Measurements from ENCODE around the gene SH3D19.

Gene SH3D19

DNA sequence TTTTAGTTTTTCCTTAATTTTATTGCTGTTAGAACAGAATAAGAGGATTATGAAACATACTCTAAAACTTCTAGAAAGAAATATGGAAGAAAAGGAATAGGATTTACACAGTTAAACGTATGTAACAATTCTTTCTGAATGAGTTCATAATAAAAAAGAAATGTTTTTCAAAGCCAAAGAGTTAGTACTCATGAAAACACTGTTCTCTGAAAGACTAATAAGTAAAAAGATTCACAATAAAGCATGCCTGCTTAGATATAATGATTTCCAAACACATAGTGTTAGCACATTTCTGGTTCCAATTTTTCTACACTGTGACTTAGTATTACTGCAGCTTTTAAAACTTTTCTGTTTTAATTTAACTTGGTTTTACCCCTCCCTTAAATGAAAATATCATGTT is 98.2 kb downstream of the SH3D19 start:
- DNase-seq, result no peak

DNA sequence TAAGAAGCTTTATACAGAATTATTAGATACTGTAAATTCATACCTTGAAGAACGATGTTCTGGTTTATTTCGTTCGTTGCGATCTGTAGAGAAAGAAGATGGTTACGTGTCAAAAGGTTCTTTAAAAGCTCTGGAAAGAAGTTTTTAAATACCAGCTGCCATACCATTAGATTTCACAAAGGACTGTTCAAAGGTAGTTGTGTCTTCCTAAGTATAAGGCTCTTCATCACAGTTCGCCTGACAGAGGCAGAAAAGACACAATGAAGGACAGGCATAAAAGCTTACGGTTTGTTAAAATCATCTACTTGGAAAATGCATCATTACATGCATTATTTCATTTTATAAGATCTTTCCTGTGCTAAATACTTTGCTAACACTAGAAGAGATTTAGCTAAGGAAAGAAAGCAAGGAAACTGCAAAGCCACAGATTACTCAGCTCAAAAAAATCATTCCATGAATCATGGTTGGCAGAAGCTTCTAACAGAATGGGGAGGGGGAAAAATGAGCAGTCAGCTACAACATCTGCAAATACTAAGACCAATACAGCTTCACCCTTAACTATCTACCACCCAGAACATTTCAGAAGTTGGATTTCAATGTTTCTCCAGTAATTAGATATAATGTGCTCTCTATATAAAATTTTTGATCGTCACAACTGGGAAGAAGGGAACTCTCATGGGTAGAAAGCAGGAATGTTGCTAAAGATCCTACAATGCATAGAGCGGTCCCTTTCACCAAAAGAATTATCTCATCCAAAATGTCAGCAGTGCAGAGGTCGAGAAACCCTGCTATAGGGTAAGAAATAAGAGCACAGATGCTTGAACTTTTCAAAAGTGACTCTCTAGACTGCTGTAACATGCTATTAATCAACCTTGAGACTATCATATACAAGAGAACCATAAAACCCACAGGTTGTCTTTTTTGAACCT is 99.1 kb downstream of the SH3D19 start:
- DNase-seq, result no peak

DNA sequence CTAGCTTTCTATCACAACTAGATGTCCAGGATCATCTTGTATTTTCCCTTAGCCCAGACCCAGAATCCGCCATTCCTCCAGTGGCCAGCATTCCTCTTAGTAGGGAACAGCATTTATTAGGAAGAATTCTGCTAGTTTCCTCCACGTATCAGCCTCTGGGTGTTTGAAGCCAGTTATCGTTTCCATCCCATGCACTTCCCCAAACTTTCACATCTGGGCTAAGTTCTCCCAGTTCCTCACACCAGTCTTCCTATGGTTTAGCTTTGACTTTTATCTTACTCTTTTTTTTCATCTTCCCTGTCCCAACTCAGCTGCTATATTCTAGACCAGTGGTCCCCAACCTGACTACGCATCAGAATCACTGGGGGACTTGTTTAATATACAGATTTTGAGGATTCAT is 101.9 kb downstream of the SH3D19 start:
- no peak for DNase-seq

DNA sequence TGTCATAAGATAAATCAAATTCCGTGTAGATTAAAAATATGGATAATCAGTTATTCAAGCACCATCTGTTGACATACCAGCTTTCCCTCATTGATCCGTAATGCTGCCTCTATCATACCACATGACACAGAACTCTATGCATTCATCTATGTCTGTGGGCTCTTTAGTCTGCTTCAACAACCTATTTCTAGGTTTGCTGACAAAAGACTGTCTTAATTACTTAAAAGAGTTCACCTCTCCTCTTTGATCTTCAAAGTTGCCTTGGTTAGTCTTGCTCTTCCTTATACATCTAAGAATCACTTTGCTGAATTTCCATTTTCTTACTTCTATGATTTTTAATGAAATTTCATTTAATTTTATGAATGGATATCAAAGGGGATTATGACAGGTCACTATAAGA is 105.5 kb downstream of the SH3D19 start:
- DNase-seq, result no peak

DNA sequence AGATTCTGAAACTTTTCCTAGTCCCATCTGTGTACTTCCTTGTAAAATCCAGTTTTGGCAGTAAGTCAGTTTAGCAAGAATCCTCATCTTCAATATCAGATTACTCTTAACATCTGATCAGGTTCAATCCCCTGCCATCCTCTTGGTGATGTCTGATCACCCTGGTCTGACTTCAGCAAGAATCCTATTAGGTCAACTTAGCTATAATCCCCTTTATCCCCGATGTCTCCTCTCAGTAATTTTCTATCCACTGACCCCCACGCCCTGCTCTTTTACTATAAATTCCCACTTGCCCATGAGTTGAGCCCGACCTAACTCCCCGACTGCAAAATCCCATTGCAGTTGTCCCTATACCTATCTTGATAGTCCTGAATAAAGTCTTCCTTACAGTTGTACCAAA is 106.3 kb downstream of the SH3D19 start:
- DNase-seq, result no peak

DNA sequence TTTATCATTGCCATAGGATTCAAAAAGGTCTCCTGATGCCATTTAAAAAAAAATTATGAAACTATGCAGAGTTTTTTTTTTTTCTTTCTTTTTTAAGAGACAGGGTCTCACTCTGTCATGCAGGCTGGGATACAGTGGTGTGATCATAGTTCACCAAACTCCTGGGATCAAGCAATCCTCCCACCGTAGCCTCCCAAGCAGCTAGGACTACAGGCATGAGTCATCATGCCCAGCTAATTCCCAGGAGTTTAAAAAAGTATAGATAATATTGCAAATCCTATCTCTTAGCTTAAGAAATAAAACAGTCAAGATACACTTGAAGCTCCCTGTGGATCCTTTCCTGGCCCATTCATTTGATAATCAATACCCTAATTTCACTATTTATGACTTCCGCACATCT is 107.1 kb downstream of the SH3D19 start:
- DNase-seq, result no peak

DNA sequence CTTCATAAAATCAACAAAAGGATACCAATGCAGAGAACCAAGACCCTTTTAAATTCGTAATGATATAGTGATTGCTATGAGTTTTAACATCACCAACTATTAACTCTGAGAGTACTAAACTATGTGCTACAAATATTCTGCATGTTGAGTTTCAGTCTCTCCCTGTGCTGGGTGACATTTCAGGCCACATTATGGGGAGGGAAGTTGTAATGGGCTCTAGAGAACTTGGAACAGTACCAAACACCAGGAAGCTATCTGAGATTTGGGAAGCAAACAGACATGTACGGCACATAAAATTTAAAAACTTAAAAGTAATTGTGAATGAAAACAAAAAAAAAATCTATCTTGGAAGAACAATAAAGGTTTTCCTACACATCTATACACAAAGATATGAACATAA is 108.1 kb downstream of the SH3D19 start:
- DNase-seq, result no peak

DNA sequence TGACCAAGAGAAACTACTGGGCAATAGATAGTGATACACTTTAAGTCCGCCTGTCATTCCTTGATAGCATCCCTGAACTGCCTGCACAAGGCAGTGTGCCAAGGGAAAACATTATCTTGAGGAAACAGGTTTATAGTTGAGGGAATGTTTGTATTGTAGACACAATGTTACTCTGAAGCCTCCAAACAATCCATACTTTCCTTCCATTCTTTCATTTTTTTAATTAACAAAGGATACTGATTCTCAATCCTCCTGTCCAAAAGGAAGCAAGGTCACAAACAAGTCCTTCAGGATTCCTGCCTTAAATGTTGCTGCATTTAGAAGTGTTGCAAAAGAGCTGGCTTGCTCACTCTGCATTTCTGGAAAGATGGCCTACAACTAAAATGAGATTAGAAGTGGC is 110.1 kb downstream of the SH3D19 start:
- DNase-seq, result no peak

DNA sequence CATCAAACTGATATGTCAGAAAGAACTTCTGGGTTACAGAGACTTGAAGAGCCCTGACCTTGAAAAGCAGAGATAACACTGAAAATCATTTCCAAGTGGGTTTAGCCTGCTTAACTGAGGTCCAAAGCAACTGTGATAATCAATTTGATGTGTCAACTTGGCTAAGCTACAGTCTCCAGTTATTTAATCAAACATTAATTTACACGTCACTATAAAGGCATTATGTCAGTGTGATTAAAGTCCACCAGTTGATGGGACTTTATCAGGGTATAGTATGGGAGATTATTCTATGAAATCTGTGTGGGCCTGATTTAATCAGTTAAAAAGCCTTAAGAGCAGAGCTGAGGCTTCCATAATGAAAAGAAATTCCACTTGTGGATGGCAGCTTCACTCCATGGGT is 117.5 kb downstream of the SH3D19 start:
- no peak for DNase-seq

DNA sequence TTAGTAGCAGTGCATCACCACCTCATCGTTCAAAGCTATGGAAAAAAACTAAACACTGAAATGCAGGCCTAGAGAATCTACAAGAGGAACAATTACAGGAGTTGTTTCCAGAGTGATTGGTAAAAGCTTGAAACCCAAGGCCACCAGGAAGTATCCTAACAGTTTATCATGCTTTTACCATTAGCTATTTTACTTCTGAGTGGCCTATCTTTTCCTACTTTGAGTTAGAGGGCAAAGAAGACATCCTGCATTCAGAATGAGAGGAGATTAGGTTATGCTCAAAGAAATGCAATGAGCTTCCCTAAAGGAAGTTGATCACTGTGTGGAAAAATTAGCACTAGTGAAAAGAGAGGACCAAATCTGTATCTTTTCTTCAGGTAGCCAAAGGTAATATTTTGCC is 118.2 kb downstream of the SH3D19 start:
- no peak for DNase-seq

DNA sequence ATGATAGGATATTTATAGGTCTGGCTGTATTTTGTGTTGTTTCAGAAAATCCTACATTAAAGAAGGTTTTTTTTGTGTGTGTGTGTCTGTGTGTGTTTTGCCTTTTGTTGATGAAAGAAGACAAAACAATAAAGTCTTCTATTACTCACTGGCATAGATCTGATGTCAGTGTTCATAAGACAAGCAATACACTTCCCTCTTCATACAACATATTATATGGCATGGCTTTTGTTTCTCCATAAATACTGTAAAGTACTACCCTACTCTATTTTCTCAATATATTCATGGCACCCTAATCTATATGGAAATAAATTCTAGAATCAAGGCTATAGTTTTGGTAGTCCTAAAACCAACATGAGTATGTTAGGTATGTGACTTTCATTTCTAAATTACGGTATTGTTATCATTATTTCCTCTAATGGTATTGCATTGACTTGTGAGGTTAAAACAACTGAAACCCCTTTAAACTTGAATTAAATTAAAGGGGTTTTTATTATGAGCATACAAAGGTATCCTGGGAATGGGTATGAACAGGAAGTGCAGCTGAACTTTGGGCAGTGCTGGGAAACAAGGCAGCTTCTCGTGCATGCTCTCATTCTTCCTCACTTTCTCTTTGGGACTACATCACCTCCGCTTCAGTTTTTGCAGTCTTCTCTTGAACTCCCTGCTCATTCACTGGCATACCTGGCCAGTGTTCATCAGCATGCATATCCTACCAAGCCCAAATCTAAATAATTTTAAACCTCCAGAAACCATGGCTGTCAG is 119.0 kb downstream of the SH3D19 start:
- no peak for DNase-seq

DNA sequence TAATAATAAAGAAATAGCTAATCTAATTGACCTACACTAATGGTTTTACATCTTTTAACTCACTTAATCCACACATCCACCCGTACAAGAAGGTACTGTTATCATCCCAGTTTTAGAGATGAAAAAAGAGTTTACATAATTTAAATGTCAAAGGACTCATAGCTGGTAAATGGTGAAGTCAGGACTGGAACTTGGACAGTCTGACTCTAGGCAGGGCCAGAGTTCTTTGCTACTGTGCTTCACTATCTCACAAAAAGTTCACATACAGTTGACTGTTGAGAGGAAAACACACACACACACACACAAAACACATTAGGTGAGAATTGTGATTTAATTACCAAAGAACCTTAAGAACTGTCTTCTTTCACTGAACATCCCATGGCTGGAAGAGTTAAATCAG is 119.7 kb downstream of the SH3D19 start:
- DNase-seq, result no peak

DNA sequence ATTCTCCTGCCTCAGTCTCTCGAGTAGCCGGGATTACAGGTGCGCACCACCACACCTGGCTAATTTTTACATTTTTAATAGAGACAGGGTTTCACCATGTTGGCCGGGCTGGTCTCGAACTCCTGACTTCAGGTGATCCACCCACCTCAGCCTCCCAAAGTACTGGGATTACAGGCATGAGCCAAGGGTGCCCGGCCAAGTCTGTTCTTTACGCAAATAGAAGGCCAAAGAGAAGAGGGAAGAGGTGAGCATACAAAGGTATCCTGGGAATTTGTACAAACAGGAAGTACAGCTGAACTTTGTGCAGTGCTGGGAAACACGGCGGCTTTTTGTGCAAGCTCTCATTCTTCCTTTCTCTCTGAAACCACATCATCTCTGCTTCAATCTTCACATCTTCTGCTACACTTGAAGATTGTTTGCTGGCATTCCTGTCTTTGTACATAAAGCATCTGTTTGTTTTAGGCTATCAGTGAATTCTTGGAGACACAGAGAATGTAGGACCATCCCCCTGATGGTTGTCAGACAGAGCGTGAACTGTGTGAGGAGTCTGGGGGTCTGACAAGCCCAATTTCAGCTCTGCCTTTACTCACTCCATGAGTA is 120.4 kb downstream of the SH3D19 start:
- no peak for DNase-seq

DNA sequence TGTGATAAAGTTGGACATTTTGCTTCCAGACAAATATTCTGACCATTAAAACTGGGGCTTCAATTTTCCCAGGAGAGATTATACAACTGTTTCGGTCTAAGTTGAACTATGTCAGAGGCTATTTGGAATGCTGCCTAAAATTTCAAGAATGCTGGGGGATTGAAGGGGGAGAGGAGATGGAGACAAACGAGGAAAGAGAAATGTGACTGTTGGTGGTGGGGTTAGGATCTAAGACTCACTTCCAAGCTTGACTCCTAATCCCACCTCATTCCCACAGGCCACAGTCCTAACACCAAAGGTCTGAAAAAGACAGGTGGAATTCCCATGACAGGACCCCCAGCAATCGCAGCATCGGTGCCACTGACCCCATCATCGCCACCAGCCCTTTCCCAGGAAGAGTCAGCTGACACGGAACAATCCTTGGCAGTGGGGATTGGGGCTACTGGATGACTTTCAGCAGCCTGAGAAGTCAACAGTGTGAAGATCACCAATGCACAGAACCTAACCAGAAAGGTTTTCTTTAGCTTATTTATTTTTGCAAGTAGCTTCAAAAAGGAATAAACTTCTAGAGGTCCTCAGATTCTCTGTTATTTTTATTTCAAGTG is 122.5 kb downstream of the SH3D19 start:
- no peak for DNase-seq

DNA sequence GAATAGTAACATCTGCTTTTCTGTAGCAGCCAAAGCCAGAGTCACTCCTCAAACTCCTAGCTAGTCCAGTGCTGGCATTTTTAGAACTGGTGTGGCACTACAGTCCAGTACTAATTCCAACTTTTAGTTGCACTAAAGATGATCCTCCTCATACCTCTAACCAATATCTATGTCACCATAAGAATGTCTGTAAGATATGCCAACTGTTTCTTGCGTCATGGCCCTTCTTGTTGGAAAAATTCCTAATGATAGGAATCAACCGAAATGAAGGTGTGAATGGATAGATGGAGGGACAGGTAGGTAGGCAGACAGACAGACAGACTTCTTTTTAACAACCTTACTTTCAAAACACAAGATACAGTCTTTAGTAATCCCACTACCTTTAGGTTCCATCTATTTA is 123.0 kb downstream of the SH3D19 start:
- no peak for DNase-seq

DNA sequence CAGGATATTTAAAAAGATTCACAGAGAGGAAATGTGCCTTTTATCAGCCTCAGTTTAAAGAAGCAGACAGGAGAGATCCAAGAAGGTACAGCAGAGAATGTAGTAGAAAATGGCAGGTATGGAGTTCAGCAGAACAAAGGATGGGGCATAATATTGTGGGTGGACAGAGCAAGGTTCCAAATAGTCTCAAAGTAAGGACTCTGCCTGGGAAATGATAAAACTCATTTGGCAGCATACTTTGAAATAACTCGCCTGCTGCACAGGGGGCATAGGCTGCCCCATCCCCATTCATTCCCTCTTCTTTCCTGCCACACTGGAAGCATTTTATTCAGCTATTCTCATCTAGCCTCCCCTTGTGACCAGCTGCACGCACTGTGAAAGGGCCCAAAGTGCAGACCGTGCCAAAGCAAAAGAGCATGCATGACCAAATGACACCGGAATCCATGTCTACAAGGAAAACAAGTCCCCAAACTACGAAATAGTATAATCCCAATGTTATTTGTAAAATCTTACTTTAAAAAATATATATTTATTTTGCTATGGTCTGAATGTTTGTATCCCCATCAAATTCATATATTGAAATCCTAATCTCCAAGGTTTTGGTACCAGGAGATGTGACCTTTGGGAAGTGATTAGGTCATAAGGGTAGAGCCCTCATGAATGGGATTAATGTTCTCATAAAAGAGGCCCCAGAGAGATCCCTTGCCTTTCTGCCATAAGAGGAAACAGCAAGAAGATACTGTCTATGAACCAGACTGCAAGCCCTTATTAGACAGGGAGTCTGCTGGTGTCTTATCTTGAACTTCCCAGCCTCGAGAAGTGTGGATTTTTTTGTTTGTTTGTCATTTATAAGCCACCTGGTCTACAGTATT is 125.8 kb downstream of the SH3D19 start:
- DNase-seq, result no peak

DNA sequence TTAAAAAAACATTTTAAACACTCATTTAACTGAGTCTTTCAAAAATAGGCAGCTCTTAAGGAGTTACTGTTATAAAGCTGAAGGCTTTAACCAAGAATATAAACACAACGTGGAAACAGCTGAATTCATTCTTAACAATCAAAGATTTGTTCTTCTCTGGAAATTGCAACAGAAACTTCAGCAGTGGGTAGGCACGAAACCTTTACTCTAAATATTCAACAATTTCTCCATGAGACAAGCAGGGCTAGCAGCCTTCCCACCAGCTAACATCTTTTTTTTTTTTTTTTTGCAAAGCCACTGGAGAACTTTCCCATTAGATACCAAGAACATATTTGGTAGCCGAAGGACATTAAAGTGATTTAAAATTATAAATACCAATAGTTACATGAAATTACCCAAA is 126.7 kb downstream of the SH3D19 start:
- no peak for DNase-seq

DNA sequence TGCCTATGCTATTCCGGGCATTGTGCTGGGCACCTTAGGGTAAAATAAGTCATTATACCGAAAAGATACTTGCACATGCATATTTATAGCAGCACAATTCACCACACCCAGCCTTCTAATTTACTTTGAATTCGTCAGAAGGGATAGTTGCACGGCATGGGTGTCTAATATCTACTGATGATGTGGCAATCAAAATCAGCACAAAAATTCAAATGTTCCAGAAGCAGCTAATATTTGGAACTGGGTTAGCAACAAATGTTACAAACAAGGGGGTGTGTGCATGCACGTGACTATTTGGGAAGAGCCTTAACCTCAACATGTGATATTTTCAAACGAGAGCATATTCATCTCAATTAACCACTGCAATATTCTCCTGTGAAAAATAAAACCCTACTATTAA is 128.2 kb downstream of the SH3D19 start:
- DNase-seq, result no peak

DNA sequence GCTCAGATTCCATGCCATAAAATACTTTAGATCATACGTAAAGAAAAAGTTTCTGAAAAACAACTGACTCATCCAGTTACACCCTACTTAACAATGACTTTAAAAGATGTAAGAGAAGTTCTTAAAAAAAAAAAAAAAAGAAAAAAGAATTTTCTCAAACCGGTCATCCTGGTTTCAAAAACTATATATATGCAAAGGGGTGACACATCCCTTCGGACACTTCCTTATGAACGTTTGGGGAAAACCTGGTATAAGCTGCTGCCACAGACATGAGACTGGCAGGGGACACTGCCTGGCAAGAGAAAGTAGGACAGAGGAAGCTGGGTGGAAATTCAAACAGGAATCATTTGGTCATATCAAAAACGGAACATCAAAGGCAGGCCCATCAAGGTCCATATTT is 129.6 kb downstream of the SH3D19 start:
- DNase-seq, result no peak

DNA sequence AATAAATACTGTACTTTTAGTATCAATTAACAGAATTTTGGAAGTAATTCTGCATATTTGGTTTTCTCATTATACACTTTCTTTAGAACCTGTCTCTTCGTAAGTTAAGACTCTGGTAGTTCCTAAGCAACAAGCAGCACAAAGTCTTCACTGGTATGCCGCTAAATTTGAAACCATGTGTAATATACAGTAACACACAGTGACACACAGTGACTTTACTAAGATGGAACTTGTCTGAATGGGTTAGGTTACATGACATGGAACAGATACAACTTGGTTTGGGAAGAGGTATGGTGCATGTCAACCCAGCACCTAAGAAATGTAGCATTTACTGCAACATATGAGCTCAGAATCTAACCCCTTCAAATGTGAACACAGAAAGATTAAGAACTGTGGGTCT is 132.0 kb downstream of the SH3D19 start:
- DNase-seq, result no peak

DNA sequence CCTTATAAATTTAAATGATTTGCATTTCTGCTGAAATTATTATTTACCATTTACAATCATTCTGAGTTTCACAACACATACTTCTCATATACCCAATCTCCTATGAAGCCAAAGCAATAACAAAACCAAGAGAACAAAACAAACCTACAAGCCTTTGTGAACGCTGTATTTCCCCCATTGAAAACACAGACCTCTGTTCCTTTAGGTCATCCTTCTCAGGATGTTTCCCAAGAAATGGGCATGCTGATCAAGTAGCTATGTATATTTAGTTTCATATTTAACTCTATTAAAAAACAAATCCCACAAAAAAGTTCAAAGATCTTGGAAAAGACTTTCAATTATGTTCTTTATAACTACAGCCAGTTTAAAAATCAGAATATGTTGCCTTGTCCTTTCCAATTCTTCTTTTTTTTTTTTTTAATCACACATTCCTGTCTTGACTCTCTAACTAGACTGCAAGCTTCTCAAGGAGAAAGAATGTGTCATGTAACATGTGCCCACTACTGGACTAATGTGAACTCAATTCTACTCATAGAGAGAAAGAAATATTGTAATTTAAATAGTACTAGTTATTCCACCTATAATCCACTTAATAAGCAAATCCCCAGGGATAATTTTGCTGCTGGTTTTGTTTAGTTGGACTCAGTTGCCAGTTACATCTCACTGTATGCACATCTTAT is 132.7 kb downstream of the SH3D19 start:
- no peak for DNase-seq

All from T1000 (cell line).